Measurements from ENCODE around the gene EPHB4.

DNA sequence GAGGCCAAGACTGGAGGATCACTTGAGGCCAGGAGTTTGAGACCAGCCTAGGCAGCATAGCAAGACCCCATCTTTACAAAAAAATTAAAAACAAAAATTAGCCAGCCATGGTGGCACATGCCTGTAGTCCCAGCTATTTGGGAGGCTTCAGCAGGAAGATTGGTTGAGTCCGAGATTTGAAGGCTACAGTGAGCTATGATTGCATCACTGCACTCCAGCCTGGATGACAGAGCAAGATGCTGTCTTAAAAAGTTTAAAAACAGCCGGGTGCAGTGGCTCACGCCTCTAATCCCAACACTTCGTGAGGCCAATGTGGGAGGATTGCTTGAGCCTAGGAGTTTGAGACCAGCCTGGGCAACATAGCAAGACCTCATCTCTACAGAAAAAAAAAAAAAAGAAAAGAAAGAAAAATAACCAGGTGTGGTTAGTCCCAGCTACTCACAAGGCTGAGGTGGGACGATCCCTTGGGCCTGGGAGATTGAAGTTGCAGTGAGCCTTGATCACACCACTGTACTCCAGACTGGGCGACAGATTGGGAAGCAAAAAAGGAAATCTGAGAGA lies 49.2 kb downstream of the EPHB4 start:
- TF ChIP-seq, protein P1, sequence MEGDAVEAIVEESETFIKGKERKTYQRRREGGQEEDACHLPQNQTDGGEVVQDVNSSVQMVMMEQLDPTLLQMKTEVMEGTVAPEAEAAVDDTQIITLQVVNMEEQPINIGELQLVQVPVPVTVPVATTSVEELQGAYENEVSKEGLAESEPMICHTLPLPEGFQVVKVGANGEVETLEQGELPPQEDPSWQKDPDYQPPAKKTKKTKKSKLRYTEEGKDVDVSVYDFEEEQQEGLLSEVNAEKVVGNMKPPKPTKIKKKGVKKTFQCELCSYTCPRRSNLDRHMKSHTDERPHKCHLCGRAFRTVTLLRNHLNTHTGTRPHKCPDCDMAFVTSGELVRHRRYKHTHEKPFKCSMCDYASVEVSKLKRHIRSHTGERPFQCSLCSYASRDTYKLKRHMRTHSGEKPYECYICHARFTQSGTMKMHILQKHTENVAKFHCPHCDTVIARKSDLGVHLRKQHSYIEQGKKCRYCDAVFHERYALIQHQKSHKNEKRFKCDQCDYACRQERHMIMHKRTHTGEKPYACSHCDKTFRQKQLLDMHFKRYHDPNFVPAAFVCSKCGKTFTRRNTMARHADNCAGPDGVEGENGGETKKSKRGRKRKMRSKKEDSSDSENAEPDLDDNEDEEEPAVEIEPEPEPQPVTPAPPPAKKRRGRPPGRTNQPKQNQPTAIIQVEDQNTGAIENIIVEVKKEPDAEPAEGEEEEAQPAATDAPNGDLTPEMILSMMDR (IDR thresholded peaks at IDR 0.05), result no peak
- no peak for TF ChIP-seq POLR2A (IDR thresholded peaks at IDR 0.05)

Data from ovary (tissue), 3 donors.